H1 (cell line): ENCODE results near the gene MOCS3. TPM values are rescaled to one million over a fixed set of nuclear protein-coding genes. Genes with fewer than 3 reads are reported as not detected.

Experiments
- CTCF ChIA-PET: fragments of 300-600 bp; sonication (Branson Sonifier 250); formaldehyde crosslinking; loops from one replicate; lab custom pipeline; 2021; ENCODE audit not compliant: partially characterized antibody; lab: Charles Lee
- POLR2A ChIA-PET: fragments of 300-600 bp; sonication (Branson Sonifier 250); formaldehyde crosslinking; loops from one replicate; lab custom pipeline; 2021; ENCODE audit warnings: inconsistent platforms; ENCODE audit not compliant: partially characterized antibody; lab: Charles Lee
- DNase-seq, 2 experiments: peaks; one replicate each; pipeline versions ENCODE4 v3.0.0 to v3.0.0-alpha.2; 2010 to 2022; ENCODE audit warnings: low spot score in 2 of 2, low read depth in 1 of 2, mixed read lengths in 1 of 2
- FAIRE-seq: peaks from 2 replicates; lab custom pipeline; 2011; peaks lifted over from hg19 to GRCh38; lab: Jason Lieb, UNC
- H2AFZ ChIP-seq: 2 replicates; pipeline ENCODE4 v1.8.1; 2012; ENCODE audit warnings: low read length, inconsistent platforms
- H2AK5ac ChIP-seq: 2 replicates; pipeline ENCODE4 v1.6.1; 2013; ENCODE audit warnings: low read depth, low read length
- H2BK120ac ChIP-seq: replicated peaks from 2 replicates; pipeline ENCODE3; 2013; ENCODE audit warnings: low read depth, low read length, inconsistent platforms
- H2BK12ac ChIP-seq: 2 replicates; pipeline ENCODE4 v1.6.1; 2013; ENCODE audit warnings: low read depth, low read length
- H2BK15ac ChIP-seq: 2 replicates; pipeline ENCODE4 v1.6.1; 2013; ENCODE audit warnings: low read length
- H2BK20ac ChIP-seq: 2 replicates; pipeline ENCODE4 v1.6.1; 2013; ENCODE audit warnings: low read length
- H2BK5ac ChIP-seq: 2 replicates; pipeline ENCODE4 v1.6.1; 2013; ENCODE audit warnings: low read depth, low read length
- H3K14ac ChIP-seq: 2 replicates; pipeline ENCODE4 v1.6.1; 2013; ENCODE audit warnings: inconsistent platforms; ENCODE audit not compliant: insufficient read length
- H3K18ac ChIP-seq: 2 replicates; pipeline ENCODE4 v1.6.1; 2013; ENCODE audit warnings: low read length; ENCODE audit errors: extremely low read depth
- H3K23ac ChIP-seq: 2 replicates; pipeline ENCODE4 v1.6.1; 2013; ENCODE audit warnings: inconsistent platforms; ENCODE audit not compliant: insufficient read length
- H3K23me2 ChIP-seq: 2 replicates; pipeline ENCODE4 v1.6.1; 2013; ENCODE audit warnings: low read depth, low read length
- H3K27ac ChIP-seq: 2 replicates; pipeline ENCODE4 v1.6.1; 2011; ENCODE audit warnings: low read depth, low read length, inconsistent platforms
- H3K27me3 ChIP-seq, 4 experiments: replicated peaks in 1 of 4; 1 replicate in 1 of 4; 2 replicates in 3 of 4; pipeline versions ENCODE4 v1.6.1 to v1.8.1; 2011 to 2013; ENCODE audit warnings: low read length in 3 of 4, mild to moderate bottlenecking in 3 of 4, inconsistent platforms in 2 of 4, mixed read lengths in 2 of 4, moderate library complexity in 1 of 4; ENCODE audit not compliant: control insufficient read depth in 3 of 4, insufficient read depth in 3 of 4; ENCODE audit errors: extremely low read depth in 1 of 4
- H3K36me3 ChIP-seq, 4 experiments: 2 replicates each; pipeline versions ENCODE4 v1.6.1 to v1.8.1; 2011 to 2013; ENCODE audit warnings: mild to moderate bottlenecking in 4 of 4, low read length in 3 of 4, moderate library complexity in 2 of 4, control low read depth in 1 of 4, inconsistent platforms in 1 of 4; ENCODE audit not compliant: insufficient read depth in 4 of 4, control insufficient read depth in 2 of 4
- H3K4ac ChIP-seq: replicated peaks from 2 replicates; pipeline ENCODE3; 2013; ENCODE audit warnings: low read length, low read depth, mixed read lengths, inconsistent platforms; ENCODE audit not compliant: insufficient read length
- H3K4me1 ChIP-seq, 4 experiments: replicated peaks in 1 of 4; 1 replicate in 1 of 4; 2 replicates in 3 of 4; pipeline versions ENCODE4 v1.6.1 to v1.8.1; 2011 to 2013; ENCODE audit warnings: low read length in 3 of 4, inconsistent platforms in 2 of 4, mixed read lengths in 1 of 4; ENCODE audit not compliant: insufficient read depth in 4 of 4, control insufficient read depth in 3 of 4
- H3K4me2 ChIP-seq, 2 experiments: 2 replicates each; pipeline versions ENCODE4 v1.6.1 to v1.8.1; 2011 to 2013; ENCODE audit warnings: low read depth in 2 of 2, low read length in 2 of 2, control low read depth in 1 of 2, inconsistent platforms in 1 of 2, mild to moderate bottlenecking in 1 of 2; ENCODE audit not compliant: insufficient read depth in 1 of 2
- H3K4me3 ChIP-seq, 4 experiments: fragments of 200-600, 300-600 bp in 1 of 4; sonication (generic), shearing (Covaris generic), sonication (Bioruptor Twin) in 1 of 4; 2 replicates each; pipeline versions ENCODE4 v1.5.1 to v1.8.1; 2011 to 2016; ENCODE audit warnings: low read length in 4 of 4, low read depth in 3 of 4, control low read depth in 2 of 4, inconsistent platforms in 2 of 4, mild to moderate bottlenecking in 2 of 4, mixed read lengths in 1 of 4, moderate library complexity in 1 of 4; ENCODE audit not compliant: insufficient read depth in 2 of 4; ENCODE audit errors: extremely low read depth in 1 of 4
- H3K56ac ChIP-seq: replicated peaks from 2 replicates; pipeline ENCODE3; 2013; ENCODE audit warnings: low read depth, mild to moderate bottlenecking, mixed read lengths, low read length, inconsistent platforms; ENCODE audit not compliant: insufficient read length
- H3K79me1 ChIP-seq: 2 replicates; pipeline ENCODE4 v1.6.1; 2013; ENCODE audit warnings: low read depth, low read length, control low read depth
- H3K79me2 ChIP-seq, 2 experiments: 2 replicates each; pipeline versions ENCODE4 v1.6.1 to v1.8.1; 2012 to 2013; ENCODE audit warnings: low read length in 2 of 2, mild to moderate bottlenecking in 2 of 2, inconsistent platforms in 1 of 2; ENCODE audit not compliant: insufficient read depth in 2 of 2, control insufficient read depth in 1 of 2
- H3K9ac ChIP-seq, 4 experiments: replicated peaks in 1 of 4; 1 replicate in 1 of 4; 2 replicates in 3 of 4; pipeline versions ENCODE4 v1.6.1 to v1.8.1; 2011 to 2013; ENCODE audit warnings: low read depth in 3 of 4, low read length in 3 of 4, control low read depth in 2 of 4, mild to moderate bottlenecking in 2 of 4, moderate library complexity in 2 of 4, inconsistent platforms in 1 of 4; ENCODE audit errors: extremely low read depth in 1 of 4
- H3K9me3 ChIP-seq, 2 experiments: 2 replicates each; pipeline versions ENCODE4 v1.6.1 to v1.8.1; 2012 to 2013; ENCODE audit warnings: mild to moderate bottlenecking in 2 of 2, moderate library complexity in 2 of 2, control low read depth in 1 of 2, inconsistent platforms in 1 of 2, low read depth in 1 of 2, low read length in 1 of 2, mixed read lengths in 1 of 2; ENCODE audit not compliant: insufficient read depth in 2 of 2
- H4K20me1 ChIP-seq, 2 experiments: replicated peaks in 1 of 2; 2 replicates each; pipeline versions ENCODE3 to v1.8.1; 2011 to 2013; ENCODE audit warnings: inconsistent platforms in 2 of 2, low read length in 2 of 2, mild to moderate bottlenecking in 1 of 2; ENCODE audit not compliant: insufficient read depth in 2 of 2, control insufficient read depth in 1 of 2
- H4K5ac ChIP-seq: 2 replicates; pipeline ENCODE4 v1.6.1; 2013; ENCODE audit warnings: low read length, low read depth, mixed read lengths, inconsistent platforms; ENCODE audit not compliant: insufficient read length
- H4K8ac ChIP-seq: 2 replicates; pipeline ENCODE4 v1.8.0; 2013; ENCODE audit warnings: mild to moderate bottlenecking, moderate library complexity, low read length, inconsistent platforms; ENCODE audit not compliant: insufficient read depth; ENCODE audit errors: extremely low read depth
- H4K91ac ChIP-seq: replicated peaks from 2 replicates; pipeline ENCODE3; 2013; ENCODE audit warnings: low read length, mixed read lengths, inconsistent platforms; ENCODE audit not compliant: insufficient read length
- CHD1 ChIP-seq: IDR thresholded peaks from 2 replicates; pipeline ENCODE4 v1.6.1; 2012; ENCODE audit warnings: low read depth, low read length, improper control_type of control experiment
- JUN ChIP-seq: IDR thresholded peaks from 2 replicates; pipeline ENCODE4 v1.6.1; 2011; ENCODE audit warnings: low read depth, mild to moderate bottlenecking, improper control_type of control experiment, low read length
- MAX ChIP-seq: IDR thresholded peaks from 2 replicates; pipeline ENCODE4 v1.6.1; 2012; ENCODE audit warnings: inconsistent platforms
- PHF8 ChIP-seq: fragments of 200-600 bp; sonication (generic); conservative IDR thresholded peaks from 2 replicates; pipeline ENCODE4 v1.7.1; 2012; ENCODE audit warnings: low read depth, mild to moderate bottlenecking, inconsistent platforms, low read length, moderate library complexity
- POLR2A ChIP-seq, 2 experiments: IDR thresholded peaks; 1 replicate in 1 of 2; 2 replicates in 1 of 2; pipeline ENCODE4 v1.6.1; 2011; ENCODE audit warnings: low read depth in 2 of 2, low read length in 2 of 2, mild to moderate bottlenecking in 2 of 2; ENCODE audit errors: control extremely low read depth in 1 of 2
- POLR2AphosphoS5 ChIP-seq: IDR thresholded peaks from 2 replicates; pipeline ENCODE4 v1.6.1; 2011; ENCODE audit warnings: low read depth, low read length
- SIX5 ChIP-seq: IDR thresholded peaks from 2 replicates; pipeline ENCODE4 v1.6.1; 2011; ENCODE audit warnings: mild to moderate bottlenecking, low read depth, low read length
- TAF7 ChIP-seq: optimal IDR thresholded peaks from 2 replicates; pipeline ENCODE3; 2011; ENCODE audit warnings: low read depth, mild to moderate bottlenecking, inconsistent platforms, low read length, moderate library complexity, borderline replicate concordance
- TEAD4 ChIP-seq: IDR thresholded peaks from 2 replicates; pipeline ENCODE4 v1.6.1; 2012; ENCODE audit warnings: low read depth, low read length, inconsistent platforms, mixed read lengths
- WGBS, 2 experiments: shearing (Covaris generic) in 1 of 2; methylation state at CpG; one replicate each; pipeline versions ENCODE4 v1.1.6 to v1.1.7; 2013 to 2015; ENCODE audit warnings: low lambda C conversion rate in 2 of 2, mixed read lengths in 2 of 2, inconsistent platforms in 1 of 2, low coverage in 1 of 2, missing lambda C conversion rate in 1 of 2; ENCODE audit not compliant: insufficient replicate concordance in 2 of 2, insufficient coverage in 1 of 2, insufficient read length in 1 of 2; ENCODE audit errors: extremely low coverage in 1 of 2, missing lambda C conversion rate in 1 of 2; 5-methylcytosine and 5-hydroxymethylcytosine counted together
- polyA plus RNA-seq, 7 experiments: library from polyadenylated mRNA; depleted of rRNA in 3 of 7; stranded (reverse) in 5 of 7; unstranded in 2 of 7; fragments of >200 nt in 5 of 7; fragments of 200-250 nt in 2 of 7; gene quantifications; 1 replicate in 5 of 7; 2 replicates in 1 of 7; 4 replicates in 1 of 7; pipeline versions ENCODE4 v1.2.1 to v1.2.3, GENCODE V29; 2011 to 2013; ENCODE audit warnings: missing spikeins in 2 of 7, mixed read lengths in 2 of 7
- total RNA-seq: library from RNA; stranded (reverse); fragmentation: NEBNext Ultra II Directional; extraction: Animal tissue kit (Norgen Biotek cat#: 25700); gene quantifications from 2 replicates; pipeline ENCODE4 v1.2.1, GENCODE V29; 2021

The MOCS3 gene
- total and polyA plus RNA-seq, 2 of the 8 experiments (the other 6 are each of a cell fraction or from before 2014, with no cell fraction given): 6.2 to 6.3 TPM

GRCh38 chr20:50930139-50930975, 28.3 kb upstream of the MOCS3 start:
- Histone ChIP-seq H3K23me2 (peaks cover 4% of the 10 kb centered on the region; the same call in 1 of the 2 replicates), H4K5ac (peak overlapping the region; percentile 96), H3K27ac (peak overlapping the region; percentile 97), H3K27me3 (no peaks in the 10 kb centered on the region), H3K18ac (peak overlapping the region; percentile 86), H3K9ac (peak overlapping the region; percentile 95 to 100 (median 97)), H3K4me3 (peak overlapping the region; percentile 82 to 91 (median 86)), H3K9me3 (no peaks in the 10 kb centered on the region), H2AFZ (no peak overlapping the region), H4K8ac (peak overlapping the region; percentile 99; the same call in 1 of the 2 replicates), H3K4me1 (peaks cover 4 to 20% (median 9%) of the 10 kb centered on the region in 4 experiments; a peak in 6 of 7 replicates), H4K91ac (peak overlapping the region; percentile 56), H2BK15ac (no peak overlapping the region), H2BK12ac (no peak overlapping the region), H3K14ac (peak overlapping the region; percentile 79), H3K56ac (peak overlapping the region; percentile 96), H3K36me3 (peaks cover 12 to 54% (median 19%) of the 10 kb centered on the region in 4 experiments; a peak in 7 of 8 replicates), H3K23ac (no peak overlapping the region), H2BK120ac (no peak overlapping the region), H2BK5ac (peak overlapping the region; percentile 88), H2AK5ac (peak overlapping the region; percentile 32; the same call in 1 of the 2 replicates), H2BK20ac (no peak overlapping the region), H3K4ac (peak overlapping the region; percentile 91), H4K20me1 (peaks cover 14 to 28% of the 10 kb centered on the region in 2 experiments), H3K4me2 (peak overlapping the region; percentile 51 to 80), H3K79me2 (peaks cover 35 to 51% of the 10 kb centered on the region in 2 experiments), H3K79me1 (no peaks in the 10 kb centered on the region)
- DNase-seq (no peak), FAIRE-seq (no peak)
- WGBS, 2 experiments: 2% methylated on average over 35 of the region's 79 CpGs; no CpG with 5 or more reads in 1 of the 2 experiments
- CTCF ChIA-PET: interaction anchor here (1.1 to 3.3 kb wide), 13 partner anchors 10 to 136 kb away, joined by 3 to 21 read pairs (median 6); partner anchors contain the start of genes BCAS4, DPM1 and MOCS3
- POLR2A ChIA-PET: interaction anchor here (0.9 to 13.9 kb wide), 25 partner anchors 9 to 273 kb away, joined by 3 to 206 read pairs (median 6); partner anchors contain the start of genes BCAS4, DPM1 and MOCS3
- TF ChIP-seq TAF7 (peak; percentile 60), MAX (no peak), TEAD4 (no peak), JUN (no peak), CHD1 (0 out of 2 replicates have a peak, but pooled peaks have one; percentile 25), POLR2AphosphoS5 (peak; percentile 75), SIX5 (no peak), POLR2A (IDR thresholded peaks at IDR 0.05; ENCODE audit: control extremely low read depth in 1 of 2, low read depth in 2 of 2, low read length in 2 of 2) (peak in 1 of 2 experiments; percentile 77; a peak in 2 of 3 replicates), PHF8 (0 out of 2 replicates have a peak, but pooled peaks have one; percentile 24)
